Superior temporal gyrus (tissue), 1 donor: ENCODE data around the gene RALB.
"Not testable (repeated sequence)": the region's sequence is repeated elsewhere in the genome, so short reads cannot be mapped to it uniquely, and the experiment has no call there.

ENCODE experiments used
- DNase-seq: peaks from one replicate; pipeline ENCODE4 v3.0.0-alpha.2; 2016; ENCODE audit errors: extremely low spot score

RALB gene

DNA sequence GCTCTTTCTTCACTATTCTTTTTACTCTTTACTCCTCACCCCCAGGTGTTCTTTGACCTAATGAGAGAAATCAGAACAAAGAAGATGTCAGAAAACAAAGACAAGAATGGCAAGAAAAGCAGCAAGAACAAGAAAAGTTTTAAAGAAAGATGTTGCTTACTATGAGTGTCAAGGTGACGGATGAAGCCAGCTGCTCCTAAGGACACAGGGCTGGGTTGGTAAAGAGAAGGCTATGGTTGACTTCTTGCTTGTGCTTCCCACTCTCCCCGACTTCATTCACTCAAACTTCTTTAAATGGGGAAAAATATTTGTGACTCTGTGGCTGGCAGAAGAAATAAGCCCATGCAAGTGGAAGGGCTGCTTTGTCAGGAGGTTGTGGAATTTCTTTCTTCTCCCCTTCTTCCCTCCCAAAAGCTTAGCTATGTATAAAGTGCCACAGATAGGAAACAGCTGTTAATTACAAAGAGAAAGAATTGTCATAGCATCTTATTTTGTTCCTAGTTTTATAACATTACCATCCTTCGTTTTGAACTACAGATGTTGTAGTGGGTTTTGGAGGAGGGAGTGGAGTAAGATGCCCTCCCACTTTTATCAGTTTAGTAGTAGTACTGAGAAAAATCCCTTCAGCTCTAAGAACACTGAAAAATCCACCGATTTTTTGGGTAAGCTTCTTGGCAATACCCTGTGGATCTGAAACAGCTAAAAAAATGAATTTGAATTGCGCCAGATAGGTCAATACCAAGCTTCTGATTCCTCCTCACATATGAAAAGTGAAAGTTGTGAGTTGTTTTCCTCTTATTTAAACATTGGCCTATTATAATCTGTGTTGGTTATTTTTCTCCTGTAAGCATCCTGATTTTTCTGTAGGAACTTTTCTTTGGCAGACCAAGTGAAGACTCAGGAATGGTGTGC is 40.7 kb downstream of the RALB start:
- no peak for DNase-seq

DNA sequence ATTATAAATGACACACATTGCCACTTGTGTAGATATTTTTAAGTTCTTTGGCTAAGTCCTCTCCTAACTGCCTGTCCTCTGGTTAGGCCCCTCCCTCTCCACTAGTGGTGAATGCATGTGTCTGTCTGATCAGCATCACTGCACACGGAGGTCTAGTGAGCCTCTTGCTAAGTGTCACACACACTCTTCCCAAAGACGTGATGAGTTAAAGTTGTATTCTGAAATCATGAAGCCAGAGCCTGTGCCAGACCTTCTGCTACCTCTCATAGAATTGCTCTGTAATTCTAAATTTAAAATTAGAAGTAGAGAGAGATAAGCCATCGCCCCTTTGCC is 41.3 kb downstream of the RALB start:
- no peak for DNase-seq

DNA sequence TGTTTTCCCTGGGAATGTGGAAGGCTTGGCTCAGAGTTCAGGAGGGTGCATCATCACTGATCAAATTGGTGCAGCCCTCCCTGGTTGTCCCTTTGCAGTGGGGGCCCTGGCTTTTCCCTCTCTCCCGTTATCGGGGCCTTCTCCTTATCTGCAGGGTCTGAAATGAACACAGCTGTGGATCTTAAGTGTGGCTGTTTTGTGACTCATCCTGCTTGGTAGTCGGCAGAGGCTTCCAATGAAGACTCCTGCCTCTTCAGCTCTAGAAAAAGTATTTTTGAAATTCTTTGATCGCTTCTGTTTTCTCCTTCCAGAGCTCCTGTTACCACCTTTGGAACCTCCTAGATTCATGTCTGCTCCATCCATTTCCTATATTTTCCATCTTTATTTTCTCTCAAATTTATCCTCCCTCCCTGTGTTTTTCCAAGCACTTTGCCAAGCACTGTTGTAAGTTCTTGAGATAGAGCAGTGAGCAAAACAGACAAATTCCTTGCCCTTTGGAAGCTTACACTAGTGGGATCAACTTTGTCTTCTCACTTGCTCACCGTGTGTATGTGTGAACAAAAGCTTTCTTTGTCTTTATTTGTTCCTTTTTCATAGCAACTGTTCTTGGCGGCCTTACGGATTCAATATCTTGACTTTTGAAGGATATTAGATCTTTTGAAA is 45.7 kb downstream of the RALB start:
- no peak for DNase-seq

DNA sequence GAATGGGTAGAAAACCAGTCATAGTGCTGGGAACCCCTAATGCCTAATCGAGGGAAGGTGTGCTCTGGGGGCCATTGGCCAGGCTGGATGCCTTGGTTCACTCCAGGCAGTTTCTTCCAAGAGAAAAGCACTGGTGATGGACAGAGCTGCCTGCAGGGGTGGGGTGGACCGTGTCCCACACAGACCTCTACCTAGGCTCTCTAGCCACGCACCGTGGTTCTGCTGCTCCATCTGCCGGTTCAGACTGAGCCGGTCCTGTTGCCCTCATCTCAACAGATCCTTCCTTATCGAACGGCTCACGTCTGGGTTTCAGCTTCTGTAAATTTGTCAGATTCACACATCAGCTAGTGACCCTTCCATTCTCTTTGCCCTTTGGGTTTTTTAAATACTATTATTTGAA is 46.4 kb downstream of the RALB start:
- DNase-seq = no peak

DNA sequence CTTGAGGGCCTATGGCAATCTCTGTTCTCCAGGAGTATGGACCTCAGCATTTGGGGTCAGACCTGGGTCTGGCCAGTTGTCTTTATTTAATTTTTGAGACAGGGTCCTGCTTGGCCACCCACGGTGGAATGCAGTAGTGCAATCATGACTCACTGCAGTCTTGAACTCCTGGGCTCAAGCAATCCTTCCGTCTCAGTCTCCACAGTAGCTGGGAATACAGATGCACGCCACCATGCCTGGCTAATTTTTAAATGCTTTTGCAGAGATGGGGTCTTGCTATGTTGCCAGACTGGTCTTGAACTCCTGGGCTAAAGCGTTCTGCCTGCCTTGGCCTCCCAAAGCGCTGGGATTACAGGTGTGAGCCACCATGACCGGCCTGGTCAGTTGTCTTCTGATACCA is 46.9 kb downstream of the RALB start:
- no peak for DNase-seq

DNA sequence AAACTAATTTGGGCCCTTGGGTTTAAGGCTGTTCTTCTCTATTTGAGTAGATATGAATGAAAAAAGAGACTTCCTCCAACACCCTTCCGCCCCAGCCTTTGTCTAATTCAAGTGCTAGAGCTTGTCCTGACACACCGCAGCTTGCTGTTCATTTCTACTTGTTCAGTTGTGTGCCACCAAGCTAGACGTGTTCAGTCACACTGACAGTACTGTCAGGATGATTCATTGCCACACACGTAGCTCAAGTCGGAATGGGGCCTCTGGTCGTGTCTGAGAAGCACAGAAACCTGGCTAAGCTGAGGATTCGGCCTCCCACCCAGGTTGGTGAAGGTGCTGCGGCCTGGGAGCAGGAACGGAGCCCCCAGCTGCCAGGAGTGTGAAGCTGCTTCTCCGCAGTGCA is 47.7 kb downstream of the RALB start:
- no peak for DNase-seq

DNA sequence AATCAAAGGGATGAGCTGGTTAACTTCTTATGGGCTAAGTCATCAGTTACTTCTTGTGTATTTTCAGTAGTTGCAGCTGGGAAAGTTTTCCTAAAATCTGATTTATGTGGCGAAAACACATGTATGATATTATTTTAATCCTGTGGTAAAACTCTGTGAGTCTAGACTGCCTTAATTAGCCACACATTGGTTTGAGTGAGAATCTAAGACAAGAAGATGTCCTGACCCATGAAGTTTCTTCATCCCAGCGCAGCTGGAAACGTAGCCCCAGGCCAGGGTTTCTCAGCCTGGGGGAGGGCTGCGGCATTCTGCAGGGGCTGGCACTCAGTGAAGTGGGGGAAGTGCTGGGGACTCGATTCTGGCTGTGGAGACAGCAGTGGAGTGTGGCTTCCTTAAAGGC is 48.6 kb downstream of the RALB start:
- DNase-seq = no peak

DNA sequence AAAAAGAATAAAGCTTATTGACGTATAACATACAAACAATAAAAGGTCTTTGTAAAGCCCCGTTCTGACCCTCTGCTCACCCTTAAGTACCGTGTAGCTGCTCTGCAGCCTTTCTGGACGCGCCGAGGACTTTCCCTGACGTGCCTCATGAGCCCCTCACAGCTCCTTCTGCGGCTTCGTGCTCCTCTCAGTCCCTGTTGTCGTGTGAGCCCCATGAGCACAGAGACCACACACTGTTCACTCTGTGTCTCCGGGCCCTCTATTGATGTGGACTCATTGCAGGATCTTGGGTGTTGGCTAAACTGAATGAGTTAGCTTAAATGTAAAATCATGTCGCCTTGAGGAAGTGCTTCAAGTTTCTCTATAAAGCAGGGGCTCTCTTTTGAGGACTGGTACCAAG is 49.6 kb downstream of the RALB start:
- DNase-seq = no peak

DNA sequence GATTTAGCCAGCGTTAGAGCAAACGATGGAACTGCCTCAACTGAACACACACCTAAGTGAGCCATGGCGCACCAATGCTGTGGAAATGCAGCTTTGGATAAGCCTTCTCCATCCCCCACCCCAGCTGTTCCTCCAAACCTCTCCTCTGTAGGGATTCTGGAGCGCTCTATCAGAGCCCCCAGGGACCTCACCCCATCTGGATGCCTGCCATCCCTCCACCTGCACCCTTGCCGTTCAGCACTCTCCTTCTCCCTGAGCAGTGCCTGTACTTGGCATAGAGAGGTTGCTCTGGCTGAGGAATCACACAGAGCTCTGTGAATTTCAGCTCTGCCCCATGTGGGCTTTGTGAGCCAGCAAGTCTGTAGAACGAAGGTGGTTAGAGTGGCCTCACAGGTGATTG is 50.5 kb downstream of the RALB start:
- no peak for DNase-seq

DNA sequence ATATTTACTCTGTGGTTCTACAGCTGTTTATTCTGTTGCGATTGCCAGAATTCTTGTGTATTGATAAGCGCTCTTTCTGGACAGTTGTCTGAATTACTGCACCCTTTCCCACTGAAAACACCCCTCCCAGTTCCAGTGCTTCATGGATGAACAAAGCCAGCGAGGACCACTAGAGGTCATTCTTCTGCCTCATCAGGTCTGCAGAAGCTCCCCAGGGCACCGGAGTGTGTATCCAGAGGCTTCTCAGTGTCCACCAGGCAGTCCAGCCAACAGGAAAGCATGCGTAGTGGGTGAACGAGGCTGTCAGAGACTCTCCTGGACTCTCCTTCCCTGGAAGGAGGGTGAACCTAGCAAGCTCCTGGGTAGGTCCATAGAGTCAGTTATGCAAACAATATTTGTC is 52.6 kb downstream of the RALB start:
- peak; percentile 32 for DNase-seq

DNA sequence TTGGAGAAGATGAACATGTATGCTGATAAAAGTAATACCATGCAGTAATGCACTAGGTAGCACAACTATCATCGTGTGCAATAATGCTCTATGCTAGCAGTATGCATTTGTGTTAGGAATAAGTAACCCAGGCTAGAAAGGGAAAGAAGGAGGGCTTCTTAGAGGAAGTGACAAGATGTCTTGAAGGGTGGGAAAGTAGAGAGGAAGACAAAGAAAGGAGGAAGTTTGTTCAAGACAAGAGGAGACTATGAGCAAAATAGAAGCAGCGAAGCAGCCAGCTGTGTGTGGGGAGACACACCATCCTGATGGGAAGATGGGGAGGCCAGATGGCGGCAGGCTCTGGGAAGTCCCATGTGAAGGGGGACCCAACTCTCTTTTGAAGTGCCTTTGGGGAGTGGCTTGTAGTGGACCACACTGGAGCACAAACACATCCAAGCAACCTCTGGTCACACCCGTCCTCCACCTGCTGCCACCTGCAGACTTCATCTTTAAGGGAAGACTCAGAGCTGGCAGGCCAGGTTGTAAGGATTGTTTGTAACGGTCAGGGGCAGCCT is 53.4 kb downstream of the RALB start:
- DNase-seq = no peak

DNA sequence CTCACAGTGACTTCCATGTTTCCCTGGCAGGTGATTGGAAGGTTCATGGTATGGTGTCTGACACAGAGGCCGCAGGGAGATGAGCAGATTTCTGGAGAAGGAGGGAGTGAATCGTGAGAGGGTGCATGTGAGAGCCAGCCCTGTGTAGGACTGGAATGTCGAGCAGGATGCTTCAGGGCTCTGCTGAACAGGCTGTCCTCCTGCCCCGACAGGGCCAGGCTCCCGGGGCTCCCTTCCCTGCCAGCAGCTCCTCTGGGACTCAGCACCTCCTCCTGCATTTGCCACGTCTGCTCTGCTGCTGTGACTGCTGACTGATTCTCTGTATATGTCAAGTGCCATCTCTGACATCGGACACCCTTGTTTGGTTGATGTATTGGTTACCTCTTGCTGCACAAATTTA is 54.8 kb downstream of the RALB start:
- DNase-seq = no peak

DNA sequence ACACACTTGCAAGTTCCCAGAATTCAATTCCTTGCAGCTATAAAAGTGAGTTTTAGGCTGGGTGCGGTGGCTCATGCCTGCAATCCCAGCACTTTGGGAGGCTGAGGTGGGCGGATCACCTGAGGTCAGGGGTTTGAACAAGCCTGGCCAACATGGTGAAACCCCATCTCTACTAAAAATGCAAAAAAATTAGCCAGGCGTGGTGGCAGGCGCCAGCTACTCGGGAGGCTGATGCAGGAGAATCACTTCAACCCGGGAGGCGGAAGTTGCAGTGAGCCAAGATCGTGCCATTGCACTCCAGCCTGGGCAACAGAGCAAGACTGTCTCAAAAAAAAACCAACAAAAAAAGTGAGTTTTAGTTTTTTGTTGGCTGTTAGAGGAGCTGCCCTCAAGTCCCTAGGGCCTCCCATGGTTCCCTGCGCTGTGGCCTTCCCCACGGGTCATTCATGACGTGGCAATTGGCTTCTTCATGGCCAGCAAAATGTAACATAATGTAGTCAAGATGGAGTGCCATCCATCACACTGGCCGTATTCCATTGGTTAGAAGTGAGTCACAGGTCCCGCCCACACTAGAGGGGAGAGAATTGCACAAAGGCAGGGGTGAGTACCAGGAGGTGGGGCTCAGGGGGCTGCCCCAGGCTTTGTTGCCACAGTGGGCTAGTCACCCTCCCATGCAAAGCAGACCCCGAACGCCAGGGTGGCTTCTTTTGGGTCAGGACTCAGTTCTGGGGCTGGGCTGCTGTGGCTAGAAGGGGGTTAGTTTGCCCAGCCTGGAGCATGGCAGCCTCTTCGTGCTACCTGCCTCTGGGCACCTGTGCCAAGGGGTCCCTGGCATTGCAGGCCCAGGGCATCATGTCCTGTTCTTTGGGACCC is 55.6 kb downstream of the RALB start:
- no peak for DNase-seq

DNA sequence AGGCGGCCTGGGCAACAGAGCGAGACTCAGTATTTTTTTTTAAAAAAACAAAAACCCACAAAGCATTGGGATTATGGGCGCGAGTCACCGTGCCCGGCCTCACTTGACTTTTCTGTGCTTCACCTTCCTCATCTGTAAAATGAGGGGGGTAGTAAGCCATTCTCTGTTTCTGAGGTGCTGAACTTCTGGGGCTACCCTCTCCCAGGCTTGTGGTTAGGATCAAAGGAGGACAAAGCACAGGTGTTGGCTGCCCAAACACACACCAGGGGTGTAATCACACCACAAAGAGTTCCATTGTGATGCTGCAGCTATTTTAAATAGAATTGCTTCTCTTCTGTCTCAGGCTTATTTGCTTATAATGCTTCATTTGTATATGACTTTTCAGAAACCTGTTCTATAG is 57.5 kb downstream of the RALB start:
- DNase-seq = no peak

DNA sequence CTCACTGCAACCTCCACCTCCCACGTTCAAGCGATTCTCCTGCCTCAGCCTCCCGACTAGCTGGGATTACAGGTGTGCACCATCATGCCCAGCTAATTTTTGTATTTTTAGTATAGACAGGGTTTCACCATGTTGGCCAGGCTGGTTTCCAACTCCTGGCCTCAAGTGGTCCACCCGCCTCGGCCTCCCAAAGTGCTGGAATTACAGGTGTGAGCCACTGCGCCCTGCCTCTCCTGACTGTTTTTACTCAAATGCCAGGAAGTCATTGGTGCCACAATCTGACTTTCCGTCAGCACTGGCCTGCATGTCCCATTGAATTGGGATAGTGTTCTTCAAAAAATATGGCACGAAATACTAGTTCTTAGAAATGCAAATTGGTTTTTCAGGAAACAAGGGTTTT is 58.2 kb downstream of the RALB start:
- not testable (repeated sequence) for DNase-seq

DNA sequence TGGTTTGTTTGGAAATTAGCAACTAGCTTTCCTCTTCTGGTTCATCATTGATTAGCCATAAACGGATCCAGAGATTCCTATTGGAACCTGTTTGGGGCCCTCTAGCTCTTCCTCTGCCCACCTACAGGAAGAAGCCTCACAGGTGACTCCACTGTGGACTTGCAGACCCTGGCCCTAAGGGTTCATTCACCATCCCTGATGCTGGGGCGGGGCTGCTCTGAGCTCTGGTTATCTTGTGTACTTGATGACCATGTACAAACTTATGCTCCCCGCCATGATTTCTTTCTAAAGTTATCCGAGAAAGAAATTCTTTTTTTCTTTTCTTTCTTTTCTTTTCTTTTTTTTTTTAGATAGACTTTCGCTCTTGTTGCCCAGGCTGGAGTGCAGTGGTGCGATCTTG is 59.4 kb downstream of the RALB start:
- no peak for DNase-seq

DNA sequence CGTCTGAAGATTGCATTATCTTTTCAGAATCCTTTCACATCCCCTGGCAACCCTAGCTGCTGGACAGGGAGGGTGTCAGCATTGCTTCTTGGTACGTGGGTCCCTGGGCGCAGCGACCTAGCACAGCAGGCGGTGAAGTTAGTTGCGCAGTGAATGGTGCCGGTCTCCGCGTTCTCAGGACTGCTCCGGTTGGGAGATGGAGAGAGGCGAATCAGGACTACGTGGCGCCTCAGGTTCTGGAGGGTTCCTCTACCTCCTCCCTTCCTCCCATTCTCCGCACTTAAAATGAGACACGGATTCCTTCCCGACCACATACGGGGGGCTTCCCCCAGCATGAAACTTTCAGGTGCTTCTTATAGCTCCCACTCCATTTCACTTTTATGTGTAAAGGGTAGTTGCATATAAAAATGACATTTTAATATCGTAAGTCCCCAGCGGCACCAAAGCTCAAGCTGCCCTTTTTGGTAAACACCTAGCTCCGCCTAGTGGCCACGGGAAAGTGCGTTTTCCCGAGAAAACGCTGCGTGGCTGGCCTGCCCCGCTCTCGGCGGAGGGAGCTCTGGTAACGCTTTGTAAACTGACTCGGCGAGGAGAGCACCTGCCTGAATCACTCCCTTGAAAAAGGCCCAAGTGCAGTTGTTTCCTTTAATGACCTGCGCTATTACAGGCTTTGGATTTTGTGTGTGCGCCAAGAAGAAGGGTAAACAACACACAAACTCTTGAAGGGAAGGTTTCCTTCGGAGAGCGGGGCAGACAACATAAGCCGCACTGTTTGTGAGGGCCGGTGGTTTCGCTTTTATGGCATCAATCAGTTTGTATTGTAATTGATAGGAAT is 60.4 kb downstream of the RALB start:
- peak; percentile 94 for DNase-seq

DNA sequence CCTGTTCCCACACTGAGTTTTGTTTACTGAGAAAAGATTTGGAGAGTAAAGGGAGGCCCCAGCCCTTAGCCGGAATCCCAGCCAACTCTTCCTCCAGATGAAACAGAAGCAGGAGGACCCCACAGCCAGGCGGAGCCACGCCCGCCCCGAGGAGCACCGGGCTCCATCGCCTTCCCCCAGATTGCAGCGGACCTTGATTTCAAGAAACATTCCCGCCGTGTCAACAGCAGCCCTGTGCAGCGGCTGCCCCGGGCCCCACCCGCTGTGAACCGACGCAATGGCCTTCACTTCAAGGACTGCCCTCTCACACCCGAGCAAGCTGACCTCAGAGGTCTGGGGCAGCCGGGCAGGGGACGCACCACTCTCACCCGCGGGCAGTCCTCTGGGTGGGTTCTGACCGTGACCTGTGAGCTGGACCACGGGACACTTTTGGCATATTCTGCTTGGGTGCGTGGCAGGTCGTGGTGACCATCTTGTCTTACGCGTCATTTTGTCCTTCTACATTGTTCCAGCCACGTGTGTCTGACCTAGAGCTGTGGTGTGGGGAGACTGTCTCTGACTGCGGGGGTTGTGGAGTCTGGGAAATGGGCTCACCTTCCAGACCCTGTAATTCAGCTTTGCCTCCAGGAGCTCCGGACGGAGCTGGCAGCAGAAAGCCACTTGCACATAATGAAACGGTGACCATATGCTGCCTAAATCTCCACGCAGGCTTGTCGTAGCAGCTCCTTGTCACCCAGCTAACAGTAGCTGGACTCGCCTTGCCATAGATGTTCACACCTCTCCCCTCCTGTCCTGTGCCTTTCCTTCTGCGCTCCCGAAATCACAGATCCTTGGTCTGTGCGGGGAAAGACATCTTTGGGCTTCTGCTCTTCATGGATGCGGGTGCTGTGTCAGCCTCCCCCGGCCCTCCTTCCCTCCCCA is 61.3 kb downstream of the RALB start:
- DNase-seq = no peak

DNA sequence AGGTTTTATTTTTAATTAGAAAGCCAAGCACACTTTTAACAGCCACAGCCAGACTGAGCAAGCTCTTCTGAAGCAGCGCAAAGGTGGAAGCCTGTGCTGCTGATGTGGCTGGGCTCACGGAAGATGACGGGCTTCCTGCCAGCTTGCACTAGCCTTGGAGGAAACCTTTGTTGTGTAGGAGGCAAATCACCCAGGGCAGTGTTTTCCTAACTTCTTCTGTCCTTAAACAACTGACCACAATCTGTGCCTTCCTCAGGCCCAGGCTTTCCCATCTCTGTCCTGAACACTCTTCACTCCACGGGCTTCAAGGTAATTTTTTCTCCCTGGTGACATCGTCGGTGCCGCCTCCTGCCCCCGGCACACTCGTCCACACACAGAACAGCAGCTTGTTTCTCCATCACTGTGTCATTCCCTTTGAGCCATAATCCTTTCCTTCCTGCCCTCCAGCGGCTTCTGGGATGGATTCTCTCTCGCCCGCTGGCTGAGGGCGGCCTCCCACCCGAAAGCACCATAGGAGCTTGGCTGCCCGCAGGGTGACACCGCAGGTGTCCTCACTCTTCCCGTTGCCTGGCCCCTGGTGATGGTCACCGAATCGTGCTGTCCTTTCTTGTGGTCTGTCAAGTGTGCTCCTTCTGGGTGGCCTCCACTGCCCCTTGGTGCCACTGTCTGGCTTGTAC is 62.2 kb downstream of the RALB start:
- DNase-seq = no peak
